NCI-H1092 treated with DMSO at 0.1 percent for 48 hours (cell line): Measurements from ENCODE around the gene GATA2.

Experiments used
- DNase-seq: peaks from one replicate; lab custom pipeline; 2025; lab: John Stamatoyannopoulos, UW

Gene GATA2

DNA sequence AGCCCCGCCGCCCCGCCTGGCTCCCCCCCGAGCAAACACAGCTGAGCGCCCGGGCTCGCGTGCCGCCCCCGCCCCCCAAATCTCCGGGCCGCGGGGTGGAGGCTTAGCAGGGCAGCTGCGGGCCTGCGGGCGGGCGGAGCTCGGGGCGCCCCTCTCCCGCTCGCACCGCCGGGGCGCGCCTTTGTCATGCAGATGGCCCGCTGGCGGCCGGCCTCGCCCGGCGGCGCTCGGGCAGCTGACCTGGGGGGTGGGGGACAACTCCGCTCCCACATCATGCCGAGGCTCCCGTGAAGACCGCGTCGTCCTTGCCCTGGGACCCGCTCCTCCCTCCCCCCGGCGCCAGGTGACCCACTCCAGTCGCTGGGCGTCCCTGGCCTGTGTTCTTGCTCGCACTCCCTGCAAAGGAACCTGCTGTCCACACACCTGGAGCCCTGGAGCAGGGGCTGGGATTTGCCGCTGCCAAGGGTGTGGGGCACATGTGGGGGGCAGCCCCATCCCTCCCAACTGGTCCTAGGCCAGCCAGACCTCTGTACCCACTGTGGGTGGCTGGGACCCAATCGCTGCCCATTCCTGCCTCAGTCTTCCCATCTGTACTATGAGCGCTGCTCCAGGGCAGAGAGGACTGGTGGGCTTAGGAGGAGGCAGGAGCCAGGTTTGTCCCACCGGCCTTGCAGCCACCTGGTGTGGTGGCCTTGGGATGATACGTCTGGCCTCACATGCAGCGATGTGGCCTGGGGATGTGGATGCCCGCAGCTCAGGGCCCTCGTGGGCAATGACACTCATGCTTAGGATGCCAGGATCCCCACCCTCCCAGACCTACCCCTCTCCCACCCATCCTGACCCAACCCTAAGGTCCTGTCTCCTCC, 59.8 kb downstream of the GATA2 start:
- DNase-seq: peak; percentile 18

DNA sequence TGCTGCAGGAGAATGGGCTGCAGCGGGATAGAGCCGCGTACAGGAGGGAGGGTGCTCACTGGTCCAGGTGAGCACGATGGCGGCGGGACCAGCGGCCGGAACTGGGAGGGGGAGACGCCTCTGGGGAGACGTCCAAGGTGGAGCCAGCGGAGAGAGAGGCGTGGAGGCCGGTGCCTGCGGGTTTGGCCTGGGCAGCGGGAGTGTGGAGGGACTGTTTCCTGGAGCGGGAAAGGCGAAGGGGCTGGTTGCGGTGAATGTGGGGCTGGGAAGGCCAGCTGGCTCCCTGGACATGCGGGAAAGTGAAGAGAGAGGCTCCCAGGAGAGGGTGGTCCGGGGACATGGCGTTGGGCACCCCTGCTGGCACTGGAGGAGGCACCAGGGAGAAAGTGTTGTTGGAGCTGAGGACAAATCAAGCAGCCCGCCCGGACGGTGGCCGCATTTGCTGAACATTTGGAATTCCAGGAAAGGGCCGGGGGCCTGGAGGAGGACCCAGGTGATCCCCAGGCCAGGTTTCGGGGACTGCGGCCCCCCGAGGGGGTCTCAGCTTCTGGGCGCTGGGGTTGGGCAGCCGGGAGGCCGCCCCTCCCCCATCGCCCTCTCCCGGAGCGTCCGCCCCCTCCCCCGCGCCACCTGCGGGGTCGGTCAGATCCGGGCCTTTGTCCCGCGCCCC, 60.6 kb downstream of the GATA2 start:
- peak; percentile 32 for DNase-seq

DNA sequence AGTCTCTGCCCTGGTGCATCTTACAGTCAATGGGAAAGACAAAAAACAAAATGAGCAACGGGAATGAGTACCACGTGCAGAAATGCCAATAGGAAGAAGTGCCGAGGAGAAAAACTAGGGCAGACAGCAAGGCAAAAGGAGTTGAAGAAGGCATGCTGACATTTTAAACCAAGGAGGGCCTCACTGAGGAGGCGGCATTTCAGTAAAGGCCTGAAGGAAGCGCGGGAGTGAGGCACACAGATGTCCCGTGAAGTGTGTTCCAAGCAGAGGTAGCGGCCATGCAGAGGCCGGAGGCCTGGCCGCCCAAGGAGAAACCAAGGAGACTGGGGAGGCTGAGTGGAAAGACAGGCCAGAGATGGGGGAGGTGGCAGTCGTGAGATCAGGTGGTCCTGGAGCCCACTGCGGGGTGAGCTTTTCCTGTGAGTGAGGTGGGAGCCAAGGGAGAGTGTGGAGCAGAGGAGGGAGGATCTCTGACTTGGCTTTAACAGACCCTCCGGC, 61.1 kb downstream of the GATA2 start:
- DNase-seq: no peak

DNA sequence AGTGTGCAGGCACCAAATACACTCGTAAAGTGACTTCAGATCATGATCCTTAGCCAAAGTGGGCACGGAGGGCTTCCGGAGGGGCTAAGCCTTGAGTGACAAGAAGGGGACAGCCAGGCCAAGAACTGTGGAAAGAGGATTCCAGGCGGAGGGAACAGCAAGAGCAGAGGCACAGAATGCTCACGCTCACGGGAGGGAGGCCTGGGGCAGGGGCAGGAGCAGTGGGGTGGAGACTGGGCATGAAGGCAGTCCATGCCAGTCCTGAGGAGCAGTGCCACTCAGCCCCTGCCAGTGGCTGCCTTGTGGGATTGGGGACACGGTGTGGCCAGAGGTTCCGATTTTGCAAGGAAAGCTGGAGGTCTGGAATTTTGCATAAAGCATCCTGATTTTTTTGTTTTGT, 62.3 kb downstream of the GATA2 start:
- DNase-seq: no peak

DNA sequence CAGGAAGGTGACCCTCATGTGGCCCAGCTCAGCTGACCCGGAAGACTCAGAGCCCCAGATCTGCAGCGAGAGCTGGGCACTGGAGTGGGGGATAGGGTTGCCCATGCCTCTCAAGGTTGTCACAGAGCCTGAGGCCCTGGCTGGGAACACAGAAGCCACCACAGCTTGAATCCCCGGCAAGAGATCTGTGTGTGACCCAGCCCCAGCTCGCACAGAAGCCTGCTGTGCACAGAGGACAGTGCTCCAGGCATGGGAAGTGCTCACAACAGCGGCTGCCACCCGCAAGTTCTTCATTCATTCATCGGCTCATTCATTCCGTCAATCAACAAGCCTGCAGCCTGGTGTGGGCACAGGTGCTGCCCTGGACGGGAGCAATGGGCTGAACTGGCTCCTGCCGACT, 62.7 kb downstream of the GATA2 start:
- DNase-seq: no peak

DNA sequence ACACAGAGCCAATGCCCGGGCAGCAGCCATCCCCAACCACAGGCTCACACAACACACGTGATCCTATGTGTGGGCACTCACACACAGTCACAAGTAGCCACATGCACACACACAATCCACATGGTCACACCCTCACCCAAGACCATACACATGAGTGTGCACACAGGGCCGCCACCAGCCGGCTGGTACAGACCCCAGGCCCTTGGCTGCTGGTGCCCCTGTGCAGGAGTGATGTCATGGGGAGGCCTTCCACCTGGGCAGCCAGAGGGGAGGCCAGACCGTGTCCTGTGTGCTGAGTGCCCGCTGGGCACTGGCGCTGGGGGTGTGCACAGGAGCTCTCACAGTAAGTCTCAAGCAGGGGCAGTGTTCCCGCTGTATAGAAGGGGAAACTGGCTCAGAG, 63.2 kb downstream of the GATA2 start:
- DNase-seq: no peak
